K562 (cell line): ENCODE results near the gene MRNIP.

Experiments
- CCNT2 ChIP-seq: IDR thresholded peaks from 2 replicates; pipeline ENCODE4 v1.6.1; 2011; ENCODE audit warnings: borderline replicate concordance, low read depth, mild to moderate bottlenecking, moderate library complexity, mixed read lengths, low read length; ENCODE audit not compliant: insufficient read length; ENCODE audit errors: extremely low read depth
- HDAC6 ChIP-seq: IDR thresholded peaks from 2 replicates; pipeline ENCODE4 v1.6.1; 2012; ENCODE audit warnings: low read depth, mild to moderate bottlenecking, control low read depth, inconsistent platforms, low read length, moderate library complexity
- MTA3 ChIP-seq: fragments of 450-650 bp; formaldehyde crosslinking; IDR thresholded peaks from 2 replicates; pipeline ENCODE4 v1.6.1; 2017; ENCODE audit warnings: mild to moderate bottlenecking, borderline replicate concordance
- NCOA1 ChIP-seq: fragments of 450-650 bp; IDR thresholded peaks from 2 replicates; pipeline ENCODE4 v1.6.1; 2016; ENCODE audit warnings: low read depth
- NFE2 ChIP-seq: IDR thresholded peaks from 2 replicates; pipeline ENCODE4 v1.6.1; 2014; ENCODE audit warnings: antibody characterized with exemption, low read depth
- POLR2A ChIP-seq: fragments of 450-650 bp; conservative IDR thresholded peaks from 2 replicates; pipeline ENCODE4 v1.6.1; 2016
- ZNF175 ChIP-seq: fragments of 200-800 bp; sonication (Bioruptor generic); IDR thresholded peaks from 2 replicates; pipeline ENCODE4 v1.6.1; 2016; ENCODE audit warnings: low read depth, mild to moderate bottlenecking, missing genetic modification characterization, missing compliant biosample characterization
- ZNF24 ChIP-seq: fragments of 450-650 bp; IDR thresholded peaks from 2 replicates; pipeline ENCODE4 v1.6.1; 2016
- ZNF274 ChIP-seq: IDR thresholded peaks from 2 replicates; pipeline ENCODE4 v1.6.1; 2011; ENCODE audit warnings: low read depth, mild to moderate bottlenecking, low read length, moderate library complexity, borderline replicate concordance
- TF ChIP-seq, protein P1 (sequence below), 2 experiments: fragments of 450-650 bp; formaldehyde crosslinking in 1 of 2; IDR thresholded peaks; 2 replicates each; pipeline versions ENCODE4 v1.4.0 to v1.6.1; 2014 to 2020; ENCODE audit warnings: mild to moderate bottlenecking in 2 of 2, borderline replicate concordance in 1 of 2, low read depth in 1 of 2
- TF ChIP-seq, protein P2 (sequence below), 3 experiments: IDR thresholded peaks in 2 of 3; conservative IDR thresholded peaks in 1 of 3; 2 replicates each; pipeline ENCODE4 v1.5.1; 2011 to 2012; ENCODE audit warnings: low read length in 3 of 3, mild to moderate bottlenecking in 3 of 3, control low read depth in 2 of 3, improper control_type of control experiment in 1 of 3, inconsistent platforms in 1 of 3, low read depth in 1 of 3, mixed read lengths in 1 of 3, moderate library complexity in 1 of 3; ENCODE audit not compliant: insufficient read depth in 2 of 3
- TF ChIP-seq, protein P3 (sequence below): fragments of 250-450 bp; sonication (Bioruptor Pico); IDR thresholded peaks from 2 replicates; pipeline ENCODE4 v1.4.0; 2020; ENCODE audit warnings: mild to moderate bottlenecking

DNA sequence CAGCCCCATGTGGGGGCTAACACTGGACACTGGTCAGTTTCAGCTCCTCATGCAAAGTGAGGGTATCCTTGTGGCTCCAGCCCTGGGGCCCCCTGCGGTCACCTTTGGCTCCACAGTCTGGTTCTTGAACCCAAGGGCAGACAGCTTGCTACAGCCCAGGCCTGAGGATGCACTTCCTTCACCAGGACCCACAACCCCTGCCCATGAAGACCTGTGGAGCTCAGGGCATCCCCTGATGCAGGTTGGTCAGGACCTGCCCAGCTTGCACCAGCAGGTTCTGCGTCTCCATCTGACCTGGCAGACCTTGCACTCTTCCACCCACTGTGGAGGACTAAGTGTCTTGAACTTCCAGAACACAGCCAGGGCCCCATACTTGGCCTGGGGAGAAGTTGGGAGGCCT lies 3.7 kb upstream of the MRNIP start:
- TF ChIP-seq ZNF24, result no peak
- no peak for TF ChIP-seq NCOA1
- TF ChIP-seq, protein P1, sequence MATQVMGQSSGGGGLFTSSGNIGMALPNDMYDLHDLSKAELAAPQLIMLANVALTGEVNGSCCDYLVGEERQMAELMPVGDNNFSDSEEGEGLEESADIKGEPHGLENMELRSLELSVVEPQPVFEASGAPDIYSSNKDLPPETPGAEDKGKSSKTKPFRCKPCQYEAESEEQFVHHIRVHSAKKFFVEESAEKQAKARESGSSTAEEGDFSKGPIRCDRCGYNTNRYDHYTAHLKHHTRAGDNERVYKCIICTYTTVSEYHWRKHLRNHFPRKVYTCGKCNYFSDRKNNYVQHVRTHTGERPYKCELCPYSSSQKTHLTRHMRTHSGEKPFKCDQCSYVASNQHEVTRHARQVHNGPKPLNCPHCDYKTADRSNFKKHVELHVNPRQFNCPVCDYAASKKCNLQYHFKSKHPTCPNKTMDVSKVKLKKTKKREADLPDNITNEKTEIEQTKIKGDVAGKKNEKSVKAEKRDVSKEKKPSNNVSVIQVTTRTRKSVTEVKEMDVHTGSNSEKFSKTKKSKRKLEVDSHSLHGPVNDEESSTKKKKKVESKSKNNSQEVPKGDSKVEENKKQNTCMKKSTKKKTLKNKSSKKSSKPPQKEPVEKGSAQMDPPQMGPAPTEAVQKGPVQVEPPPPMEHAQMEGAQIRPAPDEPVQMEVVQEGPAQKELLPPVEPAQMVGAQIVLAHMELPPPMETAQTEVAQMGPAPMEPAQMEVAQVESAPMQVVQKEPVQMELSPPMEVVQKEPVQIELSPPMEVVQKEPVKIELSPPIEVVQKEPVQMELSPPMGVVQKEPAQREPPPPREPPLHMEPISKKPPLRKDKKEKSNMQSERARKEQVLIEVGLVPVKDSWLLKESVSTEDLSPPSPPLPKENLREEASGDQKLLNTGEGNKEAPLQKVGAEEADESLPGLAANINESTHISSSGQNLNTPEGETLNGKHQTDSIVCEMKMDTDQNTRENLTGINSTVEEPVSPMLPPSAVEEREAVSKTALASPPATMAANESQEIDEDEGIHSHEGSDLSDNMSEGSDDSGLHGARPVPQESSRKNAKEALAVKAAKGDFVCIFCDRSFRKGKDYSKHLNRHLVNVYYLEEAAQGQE (IDR thresholded peaks at IDR 0.05; ENCODE audit: borderline replicate concordance), result no peak
- TF ChIP-seq, protein P1 (CRISPR knock-in tag; IDR thresholded peaks at IDR 0.05; ENCODE audit: low read depth), result no peak
- no peak for TF ChIP-seq HDAC6
- TF ChIP-seq, protein P2, sequence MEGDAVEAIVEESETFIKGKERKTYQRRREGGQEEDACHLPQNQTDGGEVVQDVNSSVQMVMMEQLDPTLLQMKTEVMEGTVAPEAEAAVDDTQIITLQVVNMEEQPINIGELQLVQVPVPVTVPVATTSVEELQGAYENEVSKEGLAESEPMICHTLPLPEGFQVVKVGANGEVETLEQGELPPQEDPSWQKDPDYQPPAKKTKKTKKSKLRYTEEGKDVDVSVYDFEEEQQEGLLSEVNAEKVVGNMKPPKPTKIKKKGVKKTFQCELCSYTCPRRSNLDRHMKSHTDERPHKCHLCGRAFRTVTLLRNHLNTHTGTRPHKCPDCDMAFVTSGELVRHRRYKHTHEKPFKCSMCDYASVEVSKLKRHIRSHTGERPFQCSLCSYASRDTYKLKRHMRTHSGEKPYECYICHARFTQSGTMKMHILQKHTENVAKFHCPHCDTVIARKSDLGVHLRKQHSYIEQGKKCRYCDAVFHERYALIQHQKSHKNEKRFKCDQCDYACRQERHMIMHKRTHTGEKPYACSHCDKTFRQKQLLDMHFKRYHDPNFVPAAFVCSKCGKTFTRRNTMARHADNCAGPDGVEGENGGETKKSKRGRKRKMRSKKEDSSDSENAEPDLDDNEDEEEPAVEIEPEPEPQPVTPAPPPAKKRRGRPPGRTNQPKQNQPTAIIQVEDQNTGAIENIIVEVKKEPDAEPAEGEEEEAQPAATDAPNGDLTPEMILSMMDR (IDR thresholded peaks at IDR 0.05 in 2 of 3, conservative IDR thresholded peaks at IDR 0.05 in 1 of 3; ENCODE audit: insufficient read depth in 2 of 3, low read depth in 1 of 3, low read length in 3 of 3), result no peak
- TF ChIP-seq, protein P3, sequence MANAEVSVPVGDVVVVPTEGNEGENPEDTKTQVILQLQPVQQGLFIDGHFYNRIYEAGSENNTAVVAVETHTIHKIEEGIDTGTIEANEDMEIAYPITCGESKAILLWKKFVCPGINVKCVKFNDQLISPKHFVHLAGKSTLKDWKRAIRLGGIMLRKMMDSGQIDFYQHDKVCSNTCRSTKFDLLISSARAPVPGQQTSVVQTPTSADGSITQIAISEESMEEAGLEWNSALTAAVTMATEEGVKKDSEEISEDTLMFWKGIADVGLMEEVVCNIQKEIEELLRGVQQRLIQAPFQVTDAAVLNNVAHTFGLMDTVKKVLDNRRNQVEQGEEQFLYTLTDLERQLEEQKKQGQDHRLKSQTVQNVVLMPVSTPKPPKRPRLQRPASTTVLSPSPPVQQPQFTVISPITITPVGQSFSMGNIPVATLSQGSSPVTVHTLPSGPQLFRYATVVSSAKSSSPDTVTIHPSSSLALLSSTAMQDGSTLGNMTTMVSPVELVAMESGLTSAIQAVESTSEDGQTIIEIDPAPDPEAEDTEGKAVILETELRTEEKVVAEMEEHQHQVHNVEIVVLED, result no peak
- TF ChIP-seq NFE2, result no peak
- no peak for TF ChIP-seq CCNT2
- TF ChIP-seq MTA3, result no peak
- no peak for TF ChIP-seq ZNF175
- TF ChIP-seq ZNF274, result no peak
- TF ChIP-seq POLR2A, result no peak
